A549 treated with GW870086 at 1 μM for 4 hours (cell line): ENCODE measurements around the gene HTN1. TPM values are rescaled to one million over a fixed set of nuclear protein-coding genes. Genes with fewer than 3 reads are reported as not detected.

ENCODE experiments used
- total RNA-seq: library from RNA; stranded (reverse); fragments of 200-300 nt; extraction: Qiagen RNA extraction; gene quantifications from 5 replicates; pipeline ENCODE4 v1.2.3, GENCODE V29; 2022; ENCODE audit warnings: low read depth

HTN1 gene
- not detected in 5 replicates for total RNA-seq

GRCh38 chr4:70050138-70050537 lies at the start of gene HTN1:
Gene HTN1 (plus strand): TSS chr4:70050438. CDS start chr4:70053077, 2,639 bp downstream.

GRCh38 chr4:70028159-70028558 lies 22.1 kb upstream of the HTN1 start, which contains the start of gene HTN3:
Gene HTN3 (plus strand): TSS chr4:70028459. CDS start chr4:70030741, 2,282 bp downstream.

Other genes with a start within 250 kb of the HTN1 start
- gene SULT1E1, start 190.3 kb upstream of the HTN1 start, total RNA-seq = not detected in 5 replicates
- gene CSN1S1, start 119.4 kb upstream of the HTN1 start, total RNA-seq = not detected in 5 replicates
- not detected in 5 replicates for gene CSN2, start 84.7 kb upstream of the HTN1 start, total RNA-seq
- not detected in 5 replicates for gene STATH, start 54.5 kb upstream of the HTN1 start, total RNA-seq
- gene HTN3, start 22.0 kb upstream of the HTN1 start, total RNA-seq = not detected in 5 replicates
- not detected in 5 replicates for gene PRR27, start 103.8 kb downstream of the HTN1 start, total RNA-seq
- gene ODAM, start 145.3 kb downstream of the HTN1 start, total RNA-seq = not detected in 5 replicates
- gene FDCSP, start 175.7 kb downstream of the HTN1 start, total RNA-seq = not detected in 5 replicates
- not detected in 5 replicates for gene CSN3, start 192.2 kb downstream of the HTN1 start, total RNA-seq